HG03097 (cell line): ENCODE data around the gene MAPK13.

ENCODE experiments used
- ATAC-seq: cut with Tn5 transposase; IDR thresholded peaks from one replicate; pipeline ENCODE4 v1.9.1; 2021; ENCODE audit not compliant: unreplicated experiment, low FRiP score

Gene MAPK13

DNA sequence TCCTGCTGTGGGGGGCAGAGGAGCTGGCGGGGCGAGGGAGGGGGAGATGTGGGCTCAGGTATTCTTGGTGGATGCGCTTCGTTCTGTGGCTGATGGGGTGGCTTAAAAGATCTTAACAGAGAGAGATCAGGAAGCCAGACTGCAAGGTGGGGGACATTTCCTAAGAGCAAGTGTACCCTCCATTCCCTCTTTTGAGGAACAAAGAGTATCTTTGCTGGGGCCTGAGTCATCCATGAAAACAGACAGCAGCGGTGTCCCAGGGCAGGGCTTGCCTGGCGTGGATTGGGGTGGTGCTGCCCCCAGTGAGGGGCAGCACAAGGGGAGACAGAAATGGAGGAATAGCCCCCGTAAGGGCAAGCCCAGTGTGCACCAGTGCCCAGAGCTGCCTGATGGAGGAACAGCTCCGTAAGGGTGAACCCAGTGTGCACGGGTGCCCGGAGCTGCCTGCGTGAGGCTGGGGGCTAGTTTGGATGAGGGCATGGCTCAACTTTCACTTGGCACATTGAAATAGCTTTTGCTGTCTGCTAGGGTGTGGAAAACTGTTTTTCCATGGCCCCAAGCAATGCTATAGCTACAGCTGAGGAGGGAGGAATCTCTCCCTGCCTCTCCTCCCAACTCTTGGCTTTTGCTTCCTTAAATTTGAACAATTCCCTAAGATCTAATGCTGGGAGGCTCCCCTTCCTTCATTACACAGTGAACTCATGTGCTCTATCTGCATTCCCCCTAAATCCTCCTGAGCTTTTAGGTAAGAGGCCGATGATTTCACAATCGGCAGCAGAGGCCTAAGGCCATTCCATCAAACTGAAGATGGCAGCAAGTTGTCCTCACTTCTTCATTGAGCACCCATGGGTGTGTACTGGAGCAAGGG is 12.9 kb downstream of the MAPK13 start:
- ATAC-seq = no peak

DNA sequence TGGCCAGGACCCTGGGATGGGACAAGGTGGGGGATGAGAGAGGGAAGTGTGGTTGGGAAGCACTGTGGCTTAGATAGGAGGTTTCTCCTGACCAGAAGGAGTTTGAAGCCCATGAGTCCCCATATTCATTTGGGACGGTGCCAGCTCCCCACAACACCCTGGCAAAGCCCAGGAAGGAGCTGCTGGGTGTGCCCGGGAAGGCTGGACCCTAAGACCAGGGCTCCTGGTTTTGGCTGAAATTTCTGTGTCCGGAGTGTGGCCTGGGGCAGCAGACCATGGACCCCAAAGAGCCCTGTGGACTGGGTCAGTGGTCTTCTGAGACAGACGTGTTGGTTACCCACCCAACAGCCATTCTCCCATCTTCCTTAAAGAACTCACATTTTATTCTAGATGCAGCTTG is 15.2 kb downstream of the MAPK13 start:
- no peak for ATAC-seq

- ATAC-seq = no peak
These were observed 17.0 kb downstream of the MAPK13 start for GRCh38 chr6:36147294-36147693.

GRCh38 chr6:36149476-36149875 is 19.2 kb downstream of the MAPK13 start:
- no peak for ATAC-seq

DNA sequence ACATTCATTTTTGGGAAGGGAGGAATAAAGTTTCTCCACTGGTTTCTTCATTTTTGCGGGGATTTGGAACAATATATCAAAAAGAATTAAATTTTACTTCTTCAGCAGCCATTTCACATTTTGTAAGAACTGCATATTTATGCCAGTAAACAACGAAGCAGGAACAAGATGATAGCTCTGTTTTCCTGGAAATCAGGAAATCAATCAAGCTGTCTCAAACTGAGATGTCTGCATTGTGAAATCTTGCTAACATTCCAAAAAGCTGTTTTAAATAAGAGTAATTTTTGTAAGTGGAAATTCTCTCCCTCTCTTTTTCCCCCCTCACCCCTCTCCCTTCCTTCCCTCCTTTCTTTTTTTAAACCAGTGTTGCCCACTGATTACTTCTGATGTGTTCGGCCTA is 20.0 kb downstream of the MAPK13 start:
- ATAC-seq = no peak

GRCh38 chr6:36154286-36154685 is 24.0 kb downstream of the MAPK13 start:
- no peak for ATAC-seq

- ATAC-seq = no peak
These were observed 25.3 kb downstream of the MAPK13 start for GRCh38 chr6:36155662-36156061.

GRCh38 chr6:36160147-36160760 is 29.9 kb downstream of the MAPK13 start:
- ATAC-seq = no peak

GRCh38 chr6:36169023-36170007 is 39.0 kb downstream of the MAPK13 start:
- no peak for ATAC-seq

DNA sequence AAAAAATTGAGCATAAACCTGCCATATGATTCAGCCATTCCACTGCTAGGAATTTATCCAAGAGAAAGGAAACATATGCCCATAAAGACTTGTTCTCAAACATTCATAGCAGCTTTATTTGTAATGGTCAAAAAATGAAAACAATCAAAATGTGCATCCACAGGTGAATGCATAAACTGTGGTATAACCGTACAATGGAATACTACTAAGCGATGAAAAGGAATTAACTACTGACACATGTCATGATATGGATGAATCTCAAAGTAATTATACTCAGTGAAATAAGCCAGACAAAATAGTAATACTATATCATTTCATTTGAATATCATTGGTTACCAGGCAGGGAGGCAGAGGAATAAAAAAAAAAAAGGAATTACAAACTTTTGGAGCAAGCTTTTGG is 40.4 kb downstream of the MAPK13 start:
- no peak for ATAC-seq

DNA sequence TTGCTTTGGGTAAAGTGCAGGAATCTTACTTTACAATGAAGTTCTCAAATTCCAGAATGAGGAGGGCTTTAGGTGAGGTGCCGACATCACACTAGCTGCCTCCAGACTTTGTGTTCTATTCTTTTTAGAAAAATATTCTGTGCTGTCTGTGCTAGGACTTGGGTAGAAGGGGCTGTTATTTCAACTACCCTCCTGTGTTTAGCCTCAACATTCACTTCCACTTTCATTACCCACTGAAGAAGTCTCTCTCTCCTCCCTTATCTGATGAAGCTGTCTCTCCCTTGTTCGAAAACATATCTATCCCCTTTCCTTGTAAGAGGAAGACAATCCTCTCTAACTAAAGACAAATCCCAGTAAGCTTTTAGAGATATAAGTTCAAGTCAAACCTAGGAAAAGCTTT is 41.3 kb downstream of the MAPK13 start:
- ATAC-seq = no peak

- ATAC-seq = no peak
These were observed 46.9 kb downstream of the MAPK13 start for GRCh38 chr6:36177166-36177565.

GRCh38 chr6:36178544-36178943 is 48.2 kb downstream of the MAPK13 start:
- no peak for ATAC-seq

DNA sequence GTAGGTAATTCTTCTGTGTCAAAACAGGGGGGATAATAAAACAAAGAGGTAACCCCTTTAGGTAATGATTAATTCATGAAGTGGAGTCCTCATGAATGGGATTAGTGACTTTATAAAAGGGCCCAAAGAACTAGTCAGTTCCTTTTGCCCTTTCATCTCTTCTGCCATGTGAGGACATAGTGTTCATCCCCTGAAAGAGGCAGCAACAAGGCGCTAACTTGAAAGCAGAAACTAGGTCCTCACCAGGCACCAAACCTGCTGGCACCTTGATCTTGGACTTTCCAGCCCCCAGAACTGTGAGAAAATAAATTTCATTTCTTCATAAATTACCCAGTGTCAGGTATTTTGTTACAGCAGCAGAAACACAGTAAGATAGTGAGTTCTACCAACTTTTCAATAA is 49.8 kb downstream of the MAPK13 start:
- no peak for ATAC-seq

- ATAC-seq = no peak
These were observed 54.0 kb downstream of the MAPK13 start for GRCh38 chr6:36184311-36184710.

DNA sequence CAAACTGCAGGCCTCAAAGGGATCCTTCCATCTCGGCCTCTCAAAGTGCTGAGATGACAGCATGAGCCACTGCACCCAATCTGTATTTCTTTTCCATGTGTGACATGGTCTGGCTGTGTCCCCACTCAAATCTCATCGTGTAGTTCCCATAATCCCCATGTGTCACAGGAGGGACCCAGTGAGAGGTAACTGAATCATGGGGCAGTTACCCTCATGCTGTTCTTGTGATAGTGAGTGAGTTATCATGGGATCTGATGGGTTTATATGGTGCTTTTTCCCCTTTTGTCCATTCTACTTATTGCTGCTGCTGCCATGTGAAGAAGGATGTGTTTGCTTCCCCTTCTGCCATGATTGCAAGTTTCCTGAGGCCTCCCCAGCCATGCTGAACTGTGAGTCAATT is 55.9 kb downstream of the MAPK13 start:
- ATAC-seq = no peak

- no peak for ATAC-seq
These were observed 57.1 kb downstream of the MAPK13 start for GRCh38 chr6:36187446-36187845.
